Esophagus squamous epithelium (tissue), 5 donors: ENCODE results near the gene TEX48. TPM values are rescaled to one million over a fixed set of nuclear protein-coding genes. Genes with fewer than 3 reads are reported as not detected.

Experiments
- DNase-seq: peaks from one replicate; lab custom pipeline; 2025; lab: John Stamatoyannopoulos, UW
- H3K27ac ChIP-seq, 4 donors: fragments of 200-600 bp; sonication (generic); one replicate each; pipeline ENCODE4 v1.5.1; 2016 to 2019; ENCODE audit warnings: mild to moderate bottlenecking in 1 of 4
- H3K27me3 ChIP-seq, 4 donors: fragments of 200-600 bp; sonication (generic); 1 replicate in 3 of 4; 2 replicates in 1 of 4; pipeline versions ENCODE4 v1.5.1 to v1.6.0; 2017 to 2021; ENCODE audit warnings: antibody characterized with exemption in 1 of 4
- H3K36me3 ChIP-seq, 3 donors: fragments of 200-600 bp; sonication (generic); one replicate each; pipeline ENCODE4 v1.5.1; 2016 to 2019
- H3K4me1 ChIP-seq, 3 donors: fragments of 200-600 bp; sonication (generic); one replicate each; pipeline ENCODE4 v1.5.1; 2017 to 2019
- H3K4me3 ChIP-seq, 4 donors: fragments of 200-600 bp; sonication (generic); 1 replicate in 3 of 4; 2 replicates in 1 of 4; pipeline ENCODE4 v1.5.1; 2016 to 2019; ENCODE audit warnings: mild to moderate bottlenecking in 2 of 4, moderate library complexity in 1 of 4
- H3K9me3 ChIP-seq, 3 donors: fragments of 200-600 bp; sonication (generic); one replicate each; pipeline ENCODE4 v1.5.1; 2016 to 2019
- POLR2A ChIP-seq, 4 donors: fragments of 450-650 bp; IDR thresholded peaks; one replicate each; pipeline ENCODE4 v1.6.1; 2017; ENCODE audit warnings: antibody characterized with exemption in 4 of 4, mild to moderate bottlenecking in 4 of 4, moderate library complexity in 3 of 4
- WGBS, 2 donors: methylation state at CpG; one replicate each; pipeline ENCODE4 v1.1.5; 2018; 5-methylcytosine and 5-hydroxymethylcytosine counted together
- intact Hi-C: fragments of 100-400 bp; cut with DNase I; formaldehyde crosslinking; loops from one replicate; pipeline ENCODE4 v1.15.0; 2022
- total RNA-seq, 4 donors: library from RNA; depleted of rRNA; stranded (reverse); fragments of >200 nt; gene quantifications; one replicate each; pipeline ENCODE4 v1.1.0, GENCODE V29; 2016
- TF ChIP-seq, protein P1 (sequence below), 6 experiments: fragments of 450-650 bp in 4 of 6; fragments of 200-600 bp in 2 of 6; sonication (generic) in 2 of 6; IDR thresholded peaks; one replicate each; pipeline ENCODE4 v1.5.1; 2016 to 2019; ENCODE audit warnings: antibody characterized with exemption in 6 of 6, mild to moderate bottlenecking in 4 of 6, moderate library complexity in 4 of 6
- donor health status: DM: yes; HTN: yes; CAD: no.

The TEX48 gene
- total RNA-seq, result not detected

- intact Hi-C loops, result loop anchor here (5.0 to 10.0 kb wide), 2 partner anchors 233 to 331 kb away; no protein-coding TSS in a partner anchor
- Histone ChIP-seq H3K36me3 (no peaks in the 10 kb centered on the region), H3K27me3 (peaks cover 0 to 23% (median 0%) of the 10 kb centered on the region in 4 donors), H3K27ac (no peak within 1 kb of the TSS), H3K4me1 (peaks cover 0 to 4% (median 0%) of the 10 kb centered on the region in 3 donors), H3K9me3 (no peaks in the 10 kb centered on the region), H3K4me3 (no peak within 1 kb of the TSS)
- peak; percentile 14 for DNase-seq
- TF ChIP-seq, protein P1, sequence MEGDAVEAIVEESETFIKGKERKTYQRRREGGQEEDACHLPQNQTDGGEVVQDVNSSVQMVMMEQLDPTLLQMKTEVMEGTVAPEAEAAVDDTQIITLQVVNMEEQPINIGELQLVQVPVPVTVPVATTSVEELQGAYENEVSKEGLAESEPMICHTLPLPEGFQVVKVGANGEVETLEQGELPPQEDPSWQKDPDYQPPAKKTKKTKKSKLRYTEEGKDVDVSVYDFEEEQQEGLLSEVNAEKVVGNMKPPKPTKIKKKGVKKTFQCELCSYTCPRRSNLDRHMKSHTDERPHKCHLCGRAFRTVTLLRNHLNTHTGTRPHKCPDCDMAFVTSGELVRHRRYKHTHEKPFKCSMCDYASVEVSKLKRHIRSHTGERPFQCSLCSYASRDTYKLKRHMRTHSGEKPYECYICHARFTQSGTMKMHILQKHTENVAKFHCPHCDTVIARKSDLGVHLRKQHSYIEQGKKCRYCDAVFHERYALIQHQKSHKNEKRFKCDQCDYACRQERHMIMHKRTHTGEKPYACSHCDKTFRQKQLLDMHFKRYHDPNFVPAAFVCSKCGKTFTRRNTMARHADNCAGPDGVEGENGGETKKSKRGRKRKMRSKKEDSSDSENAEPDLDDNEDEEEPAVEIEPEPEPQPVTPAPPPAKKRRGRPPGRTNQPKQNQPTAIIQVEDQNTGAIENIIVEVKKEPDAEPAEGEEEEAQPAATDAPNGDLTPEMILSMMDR (IDR thresholded peaks at IDR 0.05), result peak; percentile 23 to 87 (median 70)
- TF ChIP-seq POLR2A (IDR thresholded peaks at IDR 0.05), result no peak
- 41 to 42% methylated on average over 6 to 8 of the region's 8 CpGs for WGBS, 2 donors
These were observed at the start of gene TEX48 for GRCh38 chr9:114681594-114682332. Gene TEX48 (minus strand): TSS chr9:114682192. CDS start chr9:114671723, 10,469 bp downstream.

- H3K9me3 ChIP-seq, result no peaks in the 10 kb centered on the region
- no peaks in the 10 kb centered on the region for H3K36me3 ChIP-seq
- no peak overlapping the region for H3K4me3 ChIP-seq
- 70 to 83% methylated on average over 1 of the region's 1 CpG for whole genome bisulfite sequencing, 2 donors
- peaks cover 0 to 4% (median 0%) of the 10 kb centered on the region in 3 donors for H3K4me1 ChIP-seq
- TF ChIP-seq, protein P1 (IDR thresholded peaks at IDR 0.05), result no peak
- no peak for TF ChIP-seq POLR2A (IDR thresholded peaks at IDR 0.05)
- intact Hi-C loops, result no loop called here
- DNase-seq, result no peak
- no peak overlapping the region for H3K27ac ChIP-seq
- no peaks in the 10 kb centered on the region for H3K27me3 ChIP-seq
These were observed 49.7 kb upstream of the TEX48 start for GRCh38 chr9:114731701-114732100.

GRCh38 chr9:114729706-114730105, 47.7 kb upstream of the TEX48 start:
- no peaks in the 10 kb centered on the region for H3K9me3 ChIP-seq
- no peaks in the 10 kb centered on the region for H3K36me3 ChIP-seq
- no peak overlapping the region for H3K27ac ChIP-seq
- TF ChIP-seq, protein P1 (IDR thresholded peaks at IDR 0.05), result no peak
- TF ChIP-seq POLR2A (IDR thresholded peaks at IDR 0.05), result no peak
- DNase-seq, result no peak
- 90 to 94% methylated on average over 5 of the region's 5 CpGs for WGBS, 2 donors
- H3K4me1 ChIP-seq, result peaks cover 0 to 4% (median 0%) of the 10 kb centered on the region in 3 donors
- H3K4me3 ChIP-seq, result no peak overlapping the region
- H3K27me3 ChIP-seq, result no peaks in the 10 kb centered on the region
- intact Hi-C loops, result no loop called here

GRCh38 chr9:114725930-114726329, 43.9 kb upstream of the TEX48 start:
- intact Hi-C loops, result no loop called here
- H3K9me3 ChIP-seq, result no peaks in the 10 kb centered on the region
- no peaks in the 10 kb centered on the region for H3K36me3 ChIP-seq
- TF ChIP-seq POLR2A (IDR thresholded peaks at IDR 0.05), result no peak
- TF ChIP-seq, protein P1 (IDR thresholded peaks at IDR 0.05), result no peak
- 77 to 82% methylated on average over 3 of the region's 3 CpGs for WGBS, 2 donors
- DNase-seq, result no peak
- H3K4me1 ChIP-seq, result peaks cover 0 to 12% (median 3%) of the 10 kb centered on the region in 3 donors
- H3K27ac ChIP-seq, result no peak overlapping the region
- peaks cover 0 to 8% (median 0%) of the 10 kb centered on the region in 4 donors for H3K27me3 ChIP-seq
- no peak overlapping the region for H3K4me3 ChIP-seq

GRCh38 chr9:114724744-114725143, 42.8 kb upstream of the TEX48 start:
- intact Hi-C loops, result no loop called here
- Histone ChIP-seq H3K36me3 (no peaks in the 10 kb centered on the region), H3K27me3 (peaks cover 0 to 20% (median 0%) of the 10 kb centered on the region in 4 donors), H3K27ac (no peak overlapping the region), H3K9me3 (no peaks in the 10 kb centered on the region), H3K4me3 (no peak overlapping the region), H3K4me1 (peaks cover 0 to 22% (median 7%) of the 10 kb centered on the region in 3 donors)
- TF ChIP-seq, protein P1 (IDR thresholded peaks at IDR 0.05), result no peak
- TF ChIP-seq POLR2A (IDR thresholded peaks at IDR 0.05), result no peak
- no peak for DNase-seq
- 96% methylated on average over 3 of the region's 3 CpGs for WGBS, 2 donors
